Stimulated activated CD8-positive, alpha-beta memory T cell treated with anti-CD3 and anti-CD28 coated beads, Interleukin-12 subunit alpha, Interleukin-12 subunit beta, amount 100 ng/mL, for 1 hour (primary cell): ENCODE measurements around the gene PLEKHM2.

Experiments used
- DNase-seq: peaks from one replicate; pipeline ENCODE4 v3.0.0-alpha.2; 2020; ENCODE audit warnings: low read depth

The PLEKHM2 gene

DNA sequence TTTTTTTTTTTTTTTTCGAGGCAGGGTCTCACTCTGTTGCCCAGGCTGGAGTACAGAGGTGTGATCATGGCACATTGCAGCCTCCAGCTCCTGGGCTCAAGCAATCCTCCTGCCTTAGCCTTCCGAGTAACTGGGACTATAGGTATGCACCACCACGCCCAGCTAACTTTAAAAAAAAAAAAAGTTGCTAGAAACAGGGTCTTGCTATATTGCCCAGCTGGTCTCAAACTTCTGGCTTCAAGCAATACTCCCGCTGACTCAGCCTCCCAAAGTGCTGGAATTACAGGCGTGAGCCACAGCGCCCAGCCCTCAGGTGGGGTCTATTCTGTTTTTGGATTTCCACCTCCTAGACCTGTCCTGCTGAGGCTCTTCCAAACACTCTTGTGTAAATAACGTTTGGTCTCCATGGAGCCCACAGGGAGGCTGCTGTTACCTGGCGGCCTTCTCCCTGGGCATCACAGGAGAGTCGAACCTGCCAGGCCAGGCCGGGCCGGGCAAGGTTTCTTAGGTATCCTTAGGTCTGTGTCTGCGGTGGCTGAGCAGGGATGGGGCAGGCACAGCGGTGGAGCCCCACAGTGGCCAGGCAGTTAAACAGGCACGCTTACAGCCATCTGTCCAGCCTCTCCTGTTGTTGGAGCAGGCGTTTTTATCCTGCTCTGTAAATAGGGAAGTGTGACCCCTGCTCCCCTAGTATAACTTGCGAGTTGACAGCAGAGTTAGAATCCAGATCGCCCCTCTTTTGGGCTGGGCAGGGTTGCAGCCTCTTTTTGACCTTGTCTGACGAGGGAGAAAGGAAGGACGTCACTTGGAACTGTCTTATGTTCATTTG lies 18.8 kb downstream of the PLEKHM2 start:
- DNase-seq: no peak

- DNase-seq: no peak
Measured at GRCh38 chr1:15703562-15703961, 19.4 kb downstream of the PLEKHM2 start.

- no peak for DNase-seq
Measured at GRCh38 chr1:15704526-15705183, 20.5 kb downstream of the PLEKHM2 start.

DNA sequence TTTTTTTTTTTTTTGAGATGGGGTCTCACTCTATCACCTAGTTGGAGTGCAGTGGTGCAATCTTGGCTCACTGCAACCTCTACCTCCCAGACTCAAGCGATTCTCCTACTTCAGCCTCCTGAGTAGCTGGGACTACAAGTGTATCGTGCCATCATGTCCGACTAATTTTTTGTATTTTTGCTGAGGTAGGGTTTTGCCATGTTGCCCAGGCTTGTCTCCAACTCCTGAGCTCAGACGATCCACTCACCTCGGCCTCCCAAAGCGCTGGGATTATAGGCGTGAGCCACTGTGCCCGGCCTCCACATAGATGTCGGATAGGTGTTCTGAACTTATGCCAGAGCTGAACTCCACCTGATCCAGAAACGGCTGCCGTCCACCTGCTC lies 21.1 kb downstream of the PLEKHM2 start:
- DNase-seq: no peak

- DNase-seq: no peak
Measured at GRCh38 chr1:15706751-15707150, 22.6 kb downstream of the PLEKHM2 start.

GRCh38 chr1:15707239-15707925 lies 23.3 kb downstream of the PLEKHM2 start:
- no peak for DNase-seq

DNA sequence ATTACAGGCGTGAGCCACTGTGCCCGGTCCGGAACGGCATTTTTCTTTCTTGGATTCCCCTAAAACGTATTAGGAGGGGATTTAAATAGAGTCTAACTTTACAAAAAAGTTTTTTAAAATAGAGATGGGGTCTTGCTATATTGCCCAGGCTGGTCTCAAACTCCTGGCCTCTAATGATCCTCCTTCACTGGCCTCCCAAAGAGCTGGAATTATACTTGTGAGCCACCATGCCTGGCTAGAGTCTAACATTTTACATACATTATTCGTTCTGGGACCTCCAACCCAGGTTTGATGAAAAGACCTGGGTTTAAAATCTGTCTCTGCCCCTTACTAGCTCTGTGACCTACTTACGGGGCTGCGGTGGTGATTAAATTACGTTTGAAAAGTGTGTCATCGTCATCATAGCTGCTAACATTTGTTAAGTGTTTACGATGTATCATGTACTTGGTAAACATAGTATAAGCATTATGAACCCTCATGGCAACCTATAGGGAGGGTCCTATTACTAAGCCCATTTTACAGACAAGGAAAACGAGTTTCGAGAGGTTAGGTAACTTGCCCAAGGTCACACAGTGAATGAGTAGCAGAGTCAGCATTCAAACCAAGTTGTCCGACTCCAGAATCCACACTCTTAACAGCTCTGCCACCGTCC lies 24.5 kb downstream of the PLEKHM2 start:
- DNase-seq: no peak

GRCh38 chr1:15709226-15709625 lies 25.1 kb downstream of the PLEKHM2 start:
- DNase-seq: no peak

DNA sequence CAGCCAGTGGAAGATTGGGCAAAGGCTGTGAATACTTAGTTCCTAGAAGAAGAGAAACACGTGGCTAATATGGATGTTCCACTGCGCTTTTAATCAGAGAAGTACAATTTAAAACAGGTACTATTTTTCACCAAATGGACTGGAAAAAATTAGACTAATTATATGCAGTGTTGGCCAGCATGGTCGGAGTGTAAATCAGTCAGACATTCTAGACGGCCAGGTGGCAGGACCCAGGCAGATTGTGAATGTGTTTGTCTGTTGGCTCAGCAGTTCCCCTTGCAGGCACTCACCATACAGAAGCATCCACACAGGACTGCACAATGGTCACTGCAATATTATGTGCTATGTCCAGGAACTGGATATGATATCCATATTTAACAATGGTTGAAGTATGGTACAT lies 28.0 kb downstream of the PLEKHM2 start:
- DNase-seq: no peak

DNA sequence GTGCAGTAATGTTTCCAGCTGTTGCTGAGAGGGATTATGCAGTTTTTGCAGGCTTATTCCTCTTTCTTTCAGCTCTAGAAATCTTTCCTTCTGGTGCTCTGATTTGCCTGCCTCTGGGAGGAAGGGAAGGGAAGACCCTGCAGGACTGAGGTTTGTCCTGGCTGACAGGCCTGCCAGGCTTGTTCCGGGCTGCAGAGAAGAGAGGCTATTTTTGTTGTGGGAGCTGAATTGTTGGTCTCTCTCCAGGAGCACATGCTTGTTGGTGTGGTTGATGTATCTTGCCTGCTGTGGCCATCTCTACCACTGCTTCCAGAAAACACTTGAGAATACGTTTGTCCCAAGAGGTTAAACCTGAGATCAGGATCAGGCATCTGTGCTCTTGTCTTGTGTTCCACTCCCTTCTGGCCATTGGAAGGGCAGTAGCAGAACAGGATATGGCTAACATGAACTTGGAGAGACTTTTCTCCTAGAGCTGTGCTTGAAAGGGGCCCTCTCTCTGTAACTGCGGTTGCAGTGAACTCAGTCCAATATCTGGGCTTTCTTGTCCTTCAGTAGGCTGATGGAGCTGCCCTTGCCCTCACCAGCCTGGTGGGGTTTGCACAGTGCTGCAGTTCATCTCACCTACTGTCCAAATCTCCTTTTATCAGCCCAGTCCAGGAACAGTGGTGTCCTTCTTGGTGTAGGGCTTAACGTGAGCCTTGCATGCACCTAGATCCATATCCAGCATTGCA lies 30.5 kb downstream of the PLEKHM2 start:
- DNase-seq: no peak

- no peak for DNase-seq
Measured at GRCh38 chr1:15717418-15718125, 33.5 kb downstream of the PLEKHM2 start.

DNA sequence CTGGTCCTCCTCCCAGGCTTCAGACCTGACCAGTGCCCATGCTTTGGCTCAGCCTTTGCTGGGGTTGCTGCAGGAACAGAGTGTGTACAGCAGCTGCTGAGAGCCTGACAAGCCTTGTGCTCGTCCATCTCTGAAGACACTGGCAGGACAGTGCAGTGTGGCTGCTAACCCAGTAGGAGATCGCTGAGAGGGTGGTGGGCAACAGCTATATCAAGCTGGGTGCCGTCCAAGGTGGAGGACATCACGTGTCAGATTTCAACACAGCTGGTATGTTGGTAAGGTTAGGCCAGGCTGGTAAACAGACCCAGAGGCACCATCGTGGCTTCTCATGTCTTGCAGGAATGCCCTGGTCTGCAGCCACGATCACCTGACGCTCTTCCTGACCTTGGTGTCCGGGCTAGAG lies 34.1 kb downstream of the PLEKHM2 start:
- no peak for DNase-seq

DNA sequence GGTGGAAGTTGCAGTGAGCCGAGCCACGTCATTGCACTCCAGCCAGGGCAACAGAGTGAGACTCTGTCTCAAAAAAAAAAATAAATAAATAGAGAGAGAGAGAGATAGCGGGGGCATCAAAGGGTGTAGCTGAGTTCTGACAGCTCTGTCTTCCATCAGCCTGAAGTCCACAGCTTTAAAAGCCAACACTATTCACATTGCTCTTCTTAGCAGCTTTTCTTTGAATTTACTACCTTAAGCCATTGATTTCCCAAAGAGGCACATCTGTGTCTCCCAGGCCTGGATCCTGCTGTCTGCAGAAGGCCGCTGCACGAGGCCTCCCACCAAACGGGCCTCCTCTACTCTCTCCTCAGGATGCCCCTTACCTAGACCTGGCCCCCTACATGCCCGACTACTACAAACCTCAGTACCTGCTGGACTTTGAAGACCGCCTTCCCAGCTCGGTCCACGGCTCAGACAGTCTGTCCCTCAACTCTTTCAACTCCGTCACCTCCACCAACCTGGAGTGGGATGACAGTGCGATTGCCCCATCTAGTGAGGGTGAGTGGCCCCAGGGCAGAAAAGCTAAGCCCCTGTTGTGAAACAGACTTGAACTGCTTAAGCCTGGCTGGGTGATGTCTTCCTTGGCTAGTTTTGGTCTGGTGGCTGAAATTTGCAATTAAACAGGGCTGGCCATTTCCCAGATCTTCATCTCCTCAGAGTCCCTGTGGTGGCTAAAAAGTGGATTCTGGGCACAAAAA lies 35.4 kb downstream of the PLEKHM2 start:
- no peak for DNase-seq

- no peak for DNase-seq
Measured at GRCh38 chr1:15720861-15721260, 36.7 kb downstream of the PLEKHM2 start.

GRCh38 chr1:15722411-15722810 lies 38.3 kb downstream of the PLEKHM2 start:
- no peak for DNase-seq

GRCh38 chr1:15722836-15723532 lies 38.9 kb downstream of the PLEKHM2 start:
- DNase-seq: no peak

- DNase-seq: no peak
Measured at GRCh38 chr1:15723631-15724246, 39.6 kb downstream of the PLEKHM2 start.

- no peak for DNase-seq
Measured at GRCh38 chr1:15724949-15725880, 41.1 kb downstream of the PLEKHM2 start.
